NAMALWA (cell line): ENCODE results near the gene COL18A1.
"Not testable (repeated sequence)": the region's sequence is repeated elsewhere in the genome, so short reads cannot be mapped to it uniquely, and the experiment has no call there.

ENCODE experiments used
- DNase-seq: peaks from one replicate; pipeline ENCODE4 v3.0.0-alpha.2; 2015; ENCODE audit warnings: low spot score

COL18A1 gene

GRCh38 chr21:45367402-45368351 is 37.3 kb upstream of the COL18A1 start:
- no peak for DNase-seq

- DNase-seq, result not testable (repeated sequence)
These were observed 35.9 kb upstream of the COL18A1 start for GRCh38 chr21:45369018-45369417.

- no peak for DNase-seq
These were observed 34.4 kb upstream of the COL18A1 start for GRCh38 chr21:45370575-45370974.

- DNase-seq, result no peak
These were observed 33.9 kb upstream of the COL18A1 start for GRCh38 chr21:45371081-45371480.

GRCh38 chr21:45371655-45372054 is 33.3 kb upstream of the COL18A1 start:
- no peak for DNase-seq

GRCh38 chr21:45372732-45373355 is 32.1 kb upstream of the COL18A1 start:
- no peak for DNase-seq

GRCh38 chr21:45373991-45374816 is 30.8 kb upstream of the COL18A1 start:
- no peak for DNase-seq

- DNase-seq, result no peak
These were observed 30.0 kb upstream of the COL18A1 start for GRCh38 chr21:45374826-45375455.

- no peak for DNase-seq
These were observed 28.3 kb upstream of the COL18A1 start for GRCh38 chr21:45376459-45377324.

- DNase-seq, result no peak
These were observed 27.6 kb upstream of the COL18A1 start for GRCh38 chr21:45377325-45377709.

GRCh38 chr21:45377866-45378257 is 27.1 kb upstream of the COL18A1 start:
- DNase-seq, result no peak

- DNase-seq, result no peak
These were observed 26.6 kb upstream of the COL18A1 start for GRCh38 chr21:45378258-45378966.

GRCh38 chr21:45379171-45379900 is 25.6 kb upstream of the COL18A1 start:
- DNase-seq, result no peak

- no peak for DNase-seq
These were observed 25.0 kb upstream of the COL18A1 start for GRCh38 chr21:45379901-45380330.

GRCh38 chr21:45380566-45380965 is 24.4 kb upstream of the COL18A1 start:
- DNase-seq, result no peak

GRCh38 chr21:45381036-45381787 is 23.8 kb upstream of the COL18A1 start:
- no peak for DNase-seq

GRCh38 chr21:45381865-45382696 is 22.9 kb upstream of the COL18A1 start:
- DNase-seq, result no peak

- DNase-seq, result no peak
These were observed 22.3 kb upstream of the COL18A1 start for GRCh38 chr21:45382697-45382997.
